Measurements from ENCODE around the gene KAT2A.
"Not testable (repeated sequence)": the region's sequence is repeated elsewhere in the genome, so short reads cannot be mapped to it uniquely, and the experiment has no call there.

The KAT2A gene

DNA sequence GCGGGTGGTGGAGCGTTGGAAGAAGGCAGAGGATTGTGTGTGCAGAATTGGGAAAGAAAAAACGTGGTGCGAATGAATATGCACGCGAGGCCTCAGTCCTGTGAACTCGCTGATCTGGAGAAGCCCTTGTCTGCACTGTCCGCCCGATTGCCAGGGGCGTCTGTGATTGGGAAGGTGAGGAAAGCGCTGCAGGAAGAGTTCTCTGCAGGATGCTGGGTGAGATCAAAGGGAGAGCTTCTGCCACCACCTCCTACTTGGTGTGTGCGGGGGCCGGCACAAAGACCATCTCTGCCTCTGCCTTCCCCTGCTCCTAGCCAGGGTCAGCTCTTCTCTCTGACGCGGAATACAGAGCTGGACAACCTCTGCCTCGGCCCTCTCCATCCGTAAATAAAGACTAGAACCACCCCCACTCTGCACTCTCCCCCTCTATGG lies 34.5 kb upstream of the KAT2A start:
- H3K4me3 ChIP-seq (ENCODE audit: low read length in 2 of 2): peak overlapping the region; percentile 43 to 62
- H3K36me3 ChIP-seq (ENCODE audit: control insufficient read depth in 2 of 2, insufficient read depth in 2 of 2, low read length in 2 of 2): peaks cover 2 to 8% of the 10 kb centered on the region in 2 donors
- H3K9ac ChIP-seq (ENCODE audit: low read depth in 1 of 2, low read length in 2 of 2): peak overlapping the region in 1 of 2 donors; percentile 38
- no peak overlapping the region for H3K27ac ChIP-seq (ENCODE audit: low read depth in 2 of 2, low read length in 2 of 2)
- peaks cover 16% of the 10 kb centered on the region in 2 donors for H3K4me1 ChIP-seq (ENCODE audit: control insufficient read depth in 2 of 2, insufficient read depth in 2 of 2, low read length in 2 of 2)
- no peaks in the 10 kb centered on the region for H3K9me3 ChIP-seq (ENCODE audit: control insufficient read depth in 2 of 2, low read length in 2 of 2)
- no peaks in the 10 kb centered on the region for H3K27me3 ChIP-seq (ENCODE audit: control insufficient read depth in 2 of 2, insufficient read depth in 2 of 2, low read length in 2 of 2)

GRCh38 chr17:42153919-42154742 lies 33.0 kb upstream of the KAT2A start:
- Histone ChIP-seq H3K4me3 (ENCODE audit: low read length in 2 of 2) (peak overlapping the region; percentile 93 to 99), H3K9ac (ENCODE audit: low read depth in 1 of 2, low read length in 2 of 2) (peak overlapping the region; percentile 87 to 97), H3K4me1 (ENCODE audit: control insufficient read depth in 2 of 2, insufficient read depth in 2 of 2, low read length in 2 of 2) (peaks cover 16% of the 10 kb centered on the region in 2 donors), H3K36me3 (ENCODE audit: control insufficient read depth in 2 of 2, insufficient read depth in 2 of 2, low read length in 2 of 2) (peaks cover 2 to 8% of the 10 kb centered on the region in 2 donors), H3K9me3 (ENCODE audit: control insufficient read depth in 2 of 2, low read length in 2 of 2) (no peaks in the 10 kb centered on the region), H3K27me3 (ENCODE audit: control insufficient read depth in 2 of 2, insufficient read depth in 2 of 2, low read length in 2 of 2) (no peaks in the 10 kb centered on the region), H3K27ac (ENCODE audit: low read depth in 2 of 2, low read length in 2 of 2) (peak overlapping the region; percentile 61 to 78)

- no peaks in the 10 kb centered on the region for H3K4me1 ChIP-seq (ENCODE audit: control insufficient read depth in 2 of 2, insufficient read depth in 2 of 2, low read length in 2 of 2)
- no peaks in the 10 kb centered on the region for H3K27me3 ChIP-seq (ENCODE audit: control insufficient read depth in 2 of 2, insufficient read depth in 2 of 2, low read length in 2 of 2)
- no peak overlapping the region for H3K4me3 ChIP-seq (ENCODE audit: low read length in 2 of 2)
- no peak overlapping the region for H3K9ac ChIP-seq (ENCODE audit: low read depth in 1 of 2, low read length in 2 of 2)
- H3K36me3 ChIP-seq (ENCODE audit: control insufficient read depth in 2 of 2, insufficient read depth in 2 of 2, low read length in 2 of 2): peaks cover 14 to 31% of the 10 kb centered on the region in 2 donors
- no peaks in the 10 kb centered on the region for H3K9me3 ChIP-seq (ENCODE audit: control insufficient read depth in 2 of 2, low read length in 2 of 2)
- no peak overlapping the region for H3K27ac ChIP-seq (ENCODE audit: low read depth in 2 of 2, low read length in 2 of 2)
Observed at GRCh38 chr17:42146911-42147607, 25.9 kb upstream of the KAT2A start.

DNA sequence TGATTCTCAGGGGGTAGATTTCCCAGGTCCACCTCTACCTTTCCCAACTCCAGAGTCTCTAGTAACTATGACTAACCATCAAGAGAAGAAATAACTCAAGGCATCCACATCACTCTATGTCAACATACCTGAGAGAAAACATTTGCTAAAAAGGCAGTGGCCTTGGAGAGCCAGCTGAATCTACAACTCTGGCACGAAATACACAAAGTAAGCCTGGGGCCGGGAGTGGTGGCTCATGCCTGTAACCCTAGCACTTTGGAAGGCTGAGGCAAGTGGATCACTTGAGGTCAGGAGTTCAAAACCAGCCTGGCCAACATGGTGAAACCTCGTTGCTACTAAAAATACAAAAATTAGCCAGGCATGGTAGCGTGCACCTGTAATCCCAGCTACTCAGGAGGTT lies 22.0 kb upstream of the KAT2A start:
- not testable (repeated sequence) for H3K4me3 ChIP-seq (ENCODE audit: low read length in 2 of 2); H3K27me3 ChIP-seq (ENCODE audit: control insufficient read depth in 2 of 2, insufficient read depth in 2 of 2, low read length in 2 of 2); H3K27ac ChIP-seq (ENCODE audit: low read depth in 2 of 2, low read length in 2 of 2); H3K9ac ChIP-seq (ENCODE audit: low read depth in 1 of 2, low read length in 2 of 2); H3K4me1 ChIP-seq (ENCODE audit: control insufficient read depth in 2 of 2, insufficient read depth in 2 of 2, low read length in 2 of 2); H3K9me3 ChIP-seq (ENCODE audit: control insufficient read depth in 2 of 2, low read length in 2 of 2)
- peaks cover 21 to 35% of the 10 kb centered on the region in 2 donors for H3K36me3 ChIP-seq (ENCODE audit: control insufficient read depth in 2 of 2, insufficient read depth in 2 of 2, low read length in 2 of 2)

DNA sequence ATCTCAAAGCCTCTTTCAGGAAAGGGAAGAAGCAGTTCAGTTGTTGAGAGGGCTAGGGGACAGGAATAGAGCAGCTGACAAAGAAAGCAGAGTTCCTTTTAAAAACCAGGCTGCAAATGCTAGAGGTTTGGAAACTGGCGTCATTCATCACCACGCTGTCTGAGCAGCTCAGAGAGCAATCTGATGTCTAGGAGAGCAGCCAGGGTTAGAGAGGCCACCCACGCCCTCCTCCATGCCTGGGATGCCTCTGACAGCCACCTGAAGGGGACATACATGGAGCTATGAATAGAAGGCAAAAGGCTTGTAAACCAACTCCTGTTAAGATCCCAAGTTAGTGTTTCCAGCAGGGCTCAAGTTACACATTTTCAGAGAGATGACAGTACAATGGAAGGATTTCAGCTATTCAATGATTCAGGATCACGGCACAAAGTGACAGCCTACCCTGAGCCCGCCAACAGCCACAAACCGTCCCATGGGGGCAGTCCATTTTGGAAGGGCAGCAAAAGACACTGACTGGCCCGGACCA lies 21.3 kb upstream of the KAT2A start:
- H3K9ac ChIP-seq (ENCODE audit: low read depth in 1 of 2, low read length in 2 of 2): no peak overlapping the region
- no peaks in the 10 kb centered on the region for H3K9me3 ChIP-seq (ENCODE audit: control insufficient read depth in 2 of 2, low read length in 2 of 2)
- H3K27ac ChIP-seq (ENCODE audit: low read depth in 2 of 2, low read length in 2 of 2): no peak overlapping the region
- no peak overlapping the region for H3K4me3 ChIP-seq (ENCODE audit: low read length in 2 of 2)
- no peaks in the 10 kb centered on the region for H3K27me3 ChIP-seq (ENCODE audit: control insufficient read depth in 2 of 2, insufficient read depth in 2 of 2, low read length in 2 of 2)
- H3K36me3 ChIP-seq (ENCODE audit: control insufficient read depth in 2 of 2, insufficient read depth in 2 of 2, low read length in 2 of 2): peaks cover 18 to 33% of the 10 kb centered on the region in 2 donors
- peaks cover 0 to 5% of the 10 kb centered on the region in 2 donors for H3K4me1 ChIP-seq (ENCODE audit: control insufficient read depth in 2 of 2, insufficient read depth in 2 of 2, low read length in 2 of 2)

DNA sequence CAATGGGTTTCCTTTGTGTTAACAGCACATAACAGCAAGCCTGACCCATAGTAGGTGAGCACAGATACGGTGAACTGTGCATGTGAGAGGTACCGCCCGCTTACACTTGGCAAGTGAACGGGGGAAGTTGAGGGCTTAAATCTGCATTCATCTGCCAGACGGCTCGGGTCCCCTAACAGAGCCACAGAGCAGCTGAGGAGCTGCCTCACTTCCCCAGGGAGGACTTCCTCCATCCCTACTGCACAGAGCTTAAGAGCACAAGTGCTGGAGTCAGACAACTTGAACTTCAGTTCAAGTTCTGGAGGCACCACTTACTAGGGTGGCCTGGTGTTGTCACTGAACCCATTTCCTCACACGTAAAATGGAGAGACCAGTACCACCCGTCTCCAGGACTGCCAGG lies 20.2 kb upstream of the KAT2A start:
- H3K36me3 ChIP-seq (ENCODE audit: control insufficient read depth in 2 of 2, insufficient read depth in 2 of 2, low read length in 2 of 2): peaks cover 13 to 28% of the 10 kb centered on the region in 2 donors
- peaks cover 6 to 8% of the 10 kb centered on the region in 2 donors for H3K4me1 ChIP-seq (ENCODE audit: control insufficient read depth in 2 of 2, insufficient read depth in 2 of 2, low read length in 2 of 2)
- no peaks in the 10 kb centered on the region for H3K9me3 ChIP-seq (ENCODE audit: control insufficient read depth in 2 of 2, low read length in 2 of 2)
- H3K27me3 ChIP-seq (ENCODE audit: control insufficient read depth in 2 of 2, insufficient read depth in 2 of 2, low read length in 2 of 2): no peaks in the 10 kb centered on the region
- H3K9ac ChIP-seq (ENCODE audit: low read depth in 1 of 2, low read length in 2 of 2): no peak overlapping the region
- no peak overlapping the region for H3K27ac ChIP-seq (ENCODE audit: low read depth in 2 of 2, low read length in 2 of 2)
- H3K4me3 ChIP-seq (ENCODE audit: low read length in 2 of 2): no peak overlapping the region

DNA sequence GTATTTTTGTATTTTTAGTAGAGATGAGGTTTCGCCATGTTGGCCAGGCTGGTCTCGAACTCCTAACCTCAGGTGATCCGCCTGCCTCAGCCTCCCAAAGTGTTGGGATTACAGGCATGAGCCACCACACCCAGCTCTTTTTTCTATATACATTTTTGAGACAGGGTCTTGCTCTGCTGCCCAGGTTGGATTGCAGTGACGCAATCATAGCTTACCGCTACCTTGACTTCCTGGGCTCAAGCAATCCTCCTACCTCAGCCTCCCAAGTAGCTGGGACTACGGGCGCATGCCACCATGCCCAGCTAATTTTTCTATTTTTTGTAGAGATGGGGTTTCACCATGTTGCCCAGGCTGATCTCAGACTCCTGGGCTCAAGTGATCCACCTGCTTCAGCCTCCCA lies 19.5 kb upstream of the KAT2A start:
- peaks cover 13 to 28% of the 10 kb centered on the region in 2 donors for H3K36me3 ChIP-seq (ENCODE audit: control insufficient read depth in 2 of 2, insufficient read depth in 2 of 2, low read length in 2 of 2)
- H3K4me3 ChIP-seq (ENCODE audit: low read length in 2 of 2); H3K9me3 ChIP-seq (ENCODE audit: control insufficient read depth in 2 of 2, low read length in 2 of 2); H3K9ac ChIP-seq (ENCODE audit: low read depth in 1 of 2, low read length in 2 of 2); H3K27me3 ChIP-seq (ENCODE audit: control insufficient read depth in 2 of 2, insufficient read depth in 2 of 2, low read length in 2 of 2); H3K27ac ChIP-seq (ENCODE audit: low read depth in 2 of 2, low read length in 2 of 2): not testable (repeated sequence)
- peaks cover 12% of the 10 kb centered on the region in 2 donors for H3K4me1 ChIP-seq (ENCODE audit: control insufficient read depth in 2 of 2, insufficient read depth in 2 of 2, low read length in 2 of 2)

- Histone ChIP-seq H3K4me1 (ENCODE audit: control insufficient read depth in 2 of 2, insufficient read depth in 2 of 2, low read length in 2 of 2) (peaks cover 27 to 29% of the 10 kb centered on the region in 2 donors), H3K27ac (ENCODE audit: low read depth in 2 of 2, low read length in 2 of 2) (peak overlapping the region in 1 of 2 donors; percentile 38), H3K27me3 (ENCODE audit: control insufficient read depth in 2 of 2, insufficient read depth in 2 of 2, low read length in 2 of 2) (no peaks in the 10 kb centered on the region), H3K4me3 (ENCODE audit: low read length in 2 of 2) (no peak overlapping the region), H3K9ac (ENCODE audit: low read depth in 1 of 2, low read length in 2 of 2) (no peak overlapping the region), H3K36me3 (ENCODE audit: control insufficient read depth in 2 of 2, insufficient read depth in 2 of 2, low read length in 2 of 2) (peaks cover 9 to 23% of the 10 kb centered on the region in 2 donors), H3K9me3 (ENCODE audit: control insufficient read depth in 2 of 2, low read length in 2 of 2) (no peaks in the 10 kb centered on the region)
Observed at GRCh38 chr17:42138749-42139492, 17.8 kb upstream of the KAT2A start.

DNA sequence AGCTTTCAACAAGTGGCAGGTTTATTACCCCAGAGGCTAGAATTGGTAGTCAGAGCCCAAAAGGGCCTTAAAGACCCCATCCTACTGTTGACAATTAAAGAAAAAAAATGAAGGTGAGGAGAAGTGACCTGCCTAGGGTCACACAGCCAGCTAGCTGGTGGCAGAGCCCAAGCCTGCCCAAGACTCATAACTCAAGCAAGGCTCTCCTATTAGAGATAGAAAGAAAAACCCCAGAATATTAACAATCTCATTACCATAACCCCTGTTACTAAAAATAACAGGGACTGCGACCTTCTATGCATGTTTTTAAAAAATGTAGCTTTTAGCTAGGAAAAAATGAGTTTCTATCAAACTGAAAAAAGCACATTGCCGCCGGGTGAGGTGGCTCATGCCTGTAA lies 15.5 kb upstream of the KAT2A start:
- peaks cover 45 to 50% of the 10 kb centered on the region in 2 donors for H3K4me1 ChIP-seq (ENCODE audit: control insufficient read depth in 2 of 2, insufficient read depth in 2 of 2, low read length in 2 of 2)
- peak overlapping the region; percentile 91 to 95 for H3K27ac ChIP-seq (ENCODE audit: low read depth in 2 of 2, low read length in 2 of 2)
- H3K36me3 ChIP-seq (ENCODE audit: control insufficient read depth in 2 of 2, insufficient read depth in 2 of 2, low read length in 2 of 2): peaks cover 5 to 12% of the 10 kb centered on the region in 2 donors
- H3K9me3 ChIP-seq (ENCODE audit: control insufficient read depth in 2 of 2, low read length in 2 of 2): no peaks in the 10 kb centered on the region
- peak overlapping the region; percentile 59 to 81 for H3K4me3 ChIP-seq (ENCODE audit: low read length in 2 of 2)
- peak overlapping the region; percentile 60 to 65 for H3K9ac ChIP-seq (ENCODE audit: low read depth in 1 of 2, low read length in 2 of 2)
- H3K27me3 ChIP-seq (ENCODE audit: control insufficient read depth in 2 of 2, insufficient read depth in 2 of 2, low read length in 2 of 2): no peaks in the 10 kb centered on the region
